ENCODE data around the gene NPTX2. TPM values are rescaled to one million over a fixed set of nuclear protein-coding genes. Genes with fewer than 3 reads are reported as not detected.

NPTX2 gene
- polyA plus RNA-seq, 1 donor from 2014 or later = 0.98 TPM

DNA sequence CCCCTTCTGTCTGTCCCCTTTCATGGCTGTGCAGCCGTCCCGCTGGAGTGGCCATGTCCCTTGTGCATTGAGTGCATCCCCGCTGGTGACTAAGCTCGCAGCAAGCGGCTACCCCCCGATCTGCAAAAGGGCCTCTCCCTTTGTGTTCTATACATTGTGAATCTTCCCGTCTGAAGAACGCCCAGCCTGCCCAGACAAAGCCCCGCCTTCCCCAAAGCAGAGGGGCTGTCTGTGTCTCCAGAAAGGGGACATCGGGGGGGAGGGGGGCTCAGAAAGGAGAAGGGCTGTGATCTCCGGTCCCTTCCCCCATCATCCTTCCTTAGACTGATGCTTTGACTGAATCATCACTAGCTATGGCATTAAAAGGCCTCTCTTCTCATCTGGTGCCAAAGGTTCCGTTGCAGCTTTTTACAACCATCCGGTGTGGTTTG, 11.9 kb downstream of the NPTX2 start:
- Histone ChIP-seq H3K27ac (ENCODE audit: low read length) (no peak overlapping the region), H3K79me2 (replicated peaks; ENCODE audit: insufficient read depth, low read length) (no peaks in the 10 kb centered on the region), H2AFZ (ENCODE audit: low read depth, low read length) (no peak overlapping the region), H3K9ac (ENCODE audit: low read length) (no peak overlapping the region), H3K9me2 (ENCODE audit: insufficient read depth, low read length) (no peaks in the 10 kb centered on the region), H3K27me3 (ENCODE audit: insufficient read depth, low read depth, low read length) (no peaks in the 10 kb centered on the region), H3K4me3 (ENCODE audit: low read length) (no peak overlapping the region), H3K36me3 (ENCODE audit: insufficient read depth, low read length) (no peaks in the 10 kb centered on the region), H3F3A (ENCODE audit: insufficient read depth, low read length, poor library complexity, severe bottlenecking) (no peaks in the 10 kb centered on the region), H3K4me2 (ENCODE audit: low read length) (no peak overlapping the region), H3K9me3 (ENCODE audit: low read length) (no peaks in the 10 kb centered on the region), H4K20me1 (ENCODE audit: insufficient read depth) (no peaks in the 10 kb centered on the region)
- TF ChIP-seq SMC3 (conservative IDR thresholded peaks at IDR 0.05; ENCODE audit: poor library complexity) = no peak
- no peak for TF ChIP-seq RAD21 (conservative IDR thresholded peaks at IDR 0.05)
- TF ChIP-seq EZH2 (IDR thresholded peaks at IDR 0.05; ENCODE audit: borderline replicate concordance, insufficient read depth, low read length, poor library complexity, severe bottlenecking) = no peak
- TF ChIP-seq, protein P1, sequence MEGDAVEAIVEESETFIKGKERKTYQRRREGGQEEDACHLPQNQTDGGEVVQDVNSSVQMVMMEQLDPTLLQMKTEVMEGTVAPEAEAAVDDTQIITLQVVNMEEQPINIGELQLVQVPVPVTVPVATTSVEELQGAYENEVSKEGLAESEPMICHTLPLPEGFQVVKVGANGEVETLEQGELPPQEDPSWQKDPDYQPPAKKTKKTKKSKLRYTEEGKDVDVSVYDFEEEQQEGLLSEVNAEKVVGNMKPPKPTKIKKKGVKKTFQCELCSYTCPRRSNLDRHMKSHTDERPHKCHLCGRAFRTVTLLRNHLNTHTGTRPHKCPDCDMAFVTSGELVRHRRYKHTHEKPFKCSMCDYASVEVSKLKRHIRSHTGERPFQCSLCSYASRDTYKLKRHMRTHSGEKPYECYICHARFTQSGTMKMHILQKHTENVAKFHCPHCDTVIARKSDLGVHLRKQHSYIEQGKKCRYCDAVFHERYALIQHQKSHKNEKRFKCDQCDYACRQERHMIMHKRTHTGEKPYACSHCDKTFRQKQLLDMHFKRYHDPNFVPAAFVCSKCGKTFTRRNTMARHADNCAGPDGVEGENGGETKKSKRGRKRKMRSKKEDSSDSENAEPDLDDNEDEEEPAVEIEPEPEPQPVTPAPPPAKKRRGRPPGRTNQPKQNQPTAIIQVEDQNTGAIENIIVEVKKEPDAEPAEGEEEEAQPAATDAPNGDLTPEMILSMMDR (IDR thresholded peaks at IDR 0.05; ENCODE audit: poor library complexity, severe bottlenecking) = no peak
- TF ChIP-seq POLR2AphosphoS5 (IDR thresholded peaks at IDR 0.05) = no peak
- TF ChIP-seq TAF1 (IDR thresholded peaks at IDR 0.05; ENCODE audit: low read depth) = no peak
- no peak for TF ChIP-seq EP300 (conservative IDR thresholded peaks at IDR 0.05; ENCODE audit: poor library complexity, severe bottlenecking)
- no peak for TF ChIP-seq MXI1 (conservative IDR thresholded peaks at IDR 0.05; ENCODE audit: poor library complexity, severe bottlenecking)
- TF ChIP-seq, protein P2, sequence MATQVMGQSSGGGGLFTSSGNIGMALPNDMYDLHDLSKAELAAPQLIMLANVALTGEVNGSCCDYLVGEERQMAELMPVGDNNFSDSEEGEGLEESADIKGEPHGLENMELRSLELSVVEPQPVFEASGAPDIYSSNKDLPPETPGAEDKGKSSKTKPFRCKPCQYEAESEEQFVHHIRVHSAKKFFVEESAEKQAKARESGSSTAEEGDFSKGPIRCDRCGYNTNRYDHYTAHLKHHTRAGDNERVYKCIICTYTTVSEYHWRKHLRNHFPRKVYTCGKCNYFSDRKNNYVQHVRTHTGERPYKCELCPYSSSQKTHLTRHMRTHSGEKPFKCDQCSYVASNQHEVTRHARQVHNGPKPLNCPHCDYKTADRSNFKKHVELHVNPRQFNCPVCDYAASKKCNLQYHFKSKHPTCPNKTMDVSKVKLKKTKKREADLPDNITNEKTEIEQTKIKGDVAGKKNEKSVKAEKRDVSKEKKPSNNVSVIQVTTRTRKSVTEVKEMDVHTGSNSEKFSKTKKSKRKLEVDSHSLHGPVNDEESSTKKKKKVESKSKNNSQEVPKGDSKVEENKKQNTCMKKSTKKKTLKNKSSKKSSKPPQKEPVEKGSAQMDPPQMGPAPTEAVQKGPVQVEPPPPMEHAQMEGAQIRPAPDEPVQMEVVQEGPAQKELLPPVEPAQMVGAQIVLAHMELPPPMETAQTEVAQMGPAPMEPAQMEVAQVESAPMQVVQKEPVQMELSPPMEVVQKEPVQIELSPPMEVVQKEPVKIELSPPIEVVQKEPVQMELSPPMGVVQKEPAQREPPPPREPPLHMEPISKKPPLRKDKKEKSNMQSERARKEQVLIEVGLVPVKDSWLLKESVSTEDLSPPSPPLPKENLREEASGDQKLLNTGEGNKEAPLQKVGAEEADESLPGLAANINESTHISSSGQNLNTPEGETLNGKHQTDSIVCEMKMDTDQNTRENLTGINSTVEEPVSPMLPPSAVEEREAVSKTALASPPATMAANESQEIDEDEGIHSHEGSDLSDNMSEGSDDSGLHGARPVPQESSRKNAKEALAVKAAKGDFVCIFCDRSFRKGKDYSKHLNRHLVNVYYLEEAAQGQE (IDR thresholded peaks at IDR 0.05; ENCODE audit: borderline replicate concordance) = no peak

DNA sequence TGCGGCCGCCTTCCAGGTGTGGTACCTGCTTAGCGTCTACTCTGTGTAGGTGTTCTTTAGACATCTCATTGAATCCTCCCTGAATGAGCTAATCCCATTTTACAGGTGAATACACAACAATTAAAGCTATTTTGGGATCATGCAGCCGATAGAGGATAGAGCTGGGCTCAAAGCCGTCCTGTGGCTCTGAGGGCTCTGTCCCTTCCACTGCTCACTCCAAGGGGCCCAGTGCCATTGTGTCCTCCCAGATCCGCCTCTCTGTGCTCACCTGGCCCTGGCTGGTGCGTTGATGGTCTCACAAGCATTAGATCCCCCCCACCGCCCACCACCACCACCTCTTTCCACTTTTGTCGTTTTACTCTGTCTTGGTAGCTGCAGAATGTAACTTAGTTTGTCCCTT, 13.1 kb downstream of the NPTX2 start:
- no peak overlapping the region for H3K4me2 ChIP-seq (ENCODE audit: low read length)

More for the DNA sequence above, 13.1 kb downstream of the NPTX2 start:
- H3K9ac ChIP-seq (ENCODE audit: low read length) = no peak overlapping the region
- H3K27ac ChIP-seq (ENCODE audit: low read length) = no peak overlapping the region
- no peaks in the 10 kb centered on the region for H4K20me1 ChIP-seq (ENCODE audit: insufficient read depth)
- no peak overlapping the region for H3K4me3 ChIP-seq (ENCODE audit: low read length)
- H3K9me2 ChIP-seq (ENCODE audit: insufficient read depth, low read length) = no peaks in the 10 kb centered on the region
- no peaks in the 10 kb centered on the region for H3K27me3 ChIP-seq (ENCODE audit: insufficient read depth, low read depth, low read length)
- no peaks in the 10 kb centered on the region for H3K79me2 ChIP-seq (replicated peaks; ENCODE audit: insufficient read depth, low read length)
- TF ChIP-seq TAF1 (IDR thresholded peaks at IDR 0.05; ENCODE audit: low read depth) (no peak), EP300 (conservative IDR thresholded peaks at IDR 0.05; ENCODE audit: poor library complexity, severe bottlenecking) (no peak), EZH2 (IDR thresholded peaks at IDR 0.05; ENCODE audit: borderline replicate concordance, insufficient read depth, low read length, poor library complexity, severe bottlenecking) (no peak), POLR2AphosphoS5 (IDR thresholded peaks at IDR 0.05) (no peak), RAD21 (conservative IDR thresholded peaks at IDR 0.05) (no peak), MXI1 (conservative IDR thresholded peaks at IDR 0.05; ENCODE audit: poor library complexity, severe bottlenecking) (no peak)
- TF ChIP-seq, protein P2 (IDR thresholded peaks at IDR 0.05; ENCODE audit: borderline replicate concordance) = no peak
- H2AFZ ChIP-seq (ENCODE audit: low read depth, low read length) = no peak overlapping the region
- no peaks in the 10 kb centered on the region for H3K9me3 ChIP-seq (ENCODE audit: low read length)
- H3F3A ChIP-seq (ENCODE audit: insufficient read depth, low read length, poor library complexity, severe bottlenecking) = no peaks in the 10 kb centered on the region
- H3K36me3 ChIP-seq (ENCODE audit: insufficient read depth, low read length) = no peaks in the 10 kb centered on the region
